DND-41 (cell line): ENCODE measurements around the gene TTYH1.

Experiments used
- ATAC-seq: fragments of 200-7000 bp; cut with Tn5 transposase; 3 replicates; pipeline ENCODE4 v1.9.1; 2021; ENCODE audit warnings: low read depth; ENCODE audit not compliant: insufficient read depth
- DNase-seq: peaks from one replicate; pipeline ENCODE4 v3.0.0-alpha.2; 2020
- H2AFZ ChIP-seq: 2 replicates; pipeline ENCODE4 v1.6.0; 2012; ENCODE audit warnings: low read depth, low read length
- H3K27ac ChIP-seq: 2 replicates; pipeline ENCODE4 v1.5.1; 2012; ENCODE audit warnings: low read length, inconsistent platforms
- H3K27me3 ChIP-seq: fragments of 200-600 bp; sonication (generic); 2 replicates; pipeline ENCODE4 v1.6.0; 2012; ENCODE audit warnings: low read length, mild to moderate bottlenecking, inconsistent platforms; ENCODE audit not compliant: insufficient read depth, poor library complexity
- H3K36me3 ChIP-seq: 2 replicates; pipeline ENCODE4 v1.5.1; 2012; ENCODE audit warnings: low read length, inconsistent platforms; ENCODE audit not compliant: insufficient read depth
- H3K4me1 ChIP-seq: 2 replicates; pipeline ENCODE4 v1.5.1; 2012; ENCODE audit warnings: mild to moderate bottlenecking, low read length; ENCODE audit not compliant: insufficient read depth
- H3K4me2 ChIP-seq: 2 replicates; pipeline ENCODE4 v1.6.0; 2012; ENCODE audit warnings: mild to moderate bottlenecking, moderate library complexity, low read length, inconsistent platforms; ENCODE audit not compliant: insufficient read depth
- H3K4me3 ChIP-seq, 2 experiments: fragments of 200-600 bp in 1 of 2; shearing (Covaris generic) in 1 of 2; 2 replicates each; pipeline ENCODE4 v1.5.1; 2012 to 2016; ENCODE audit warnings: inconsistent platforms in 2 of 2, low read length in 2 of 2, mild to moderate bottlenecking in 2 of 2, low read depth in 1 of 2, moderate library complexity in 1 of 2
- H3K79me2 ChIP-seq: 2 replicates; pipeline ENCODE4 v1.6.0; 2012; ENCODE audit warnings: low read length, inconsistent platforms; ENCODE audit not compliant: insufficient read depth
- H3K9ac ChIP-seq: 2 replicates; pipeline ENCODE4 v1.6.0; 2012; ENCODE audit warnings: low read depth, mild to moderate bottlenecking, inconsistent platforms, low read length, moderate library complexity
- H3K9me3 ChIP-seq: 2 replicates; pipeline ENCODE4 v1.5.1; 2012; ENCODE audit warnings: low read length, moderate library complexity, mild to moderate bottlenecking, inconsistent platforms; ENCODE audit not compliant: insufficient read depth, severe bottlenecking
- H4K20me1 ChIP-seq: 2 replicates; pipeline ENCODE4 v1.6.0; 2012; ENCODE audit warnings: low read length; ENCODE audit not compliant: insufficient read depth
- CTCF ChIP-seq: IDR thresholded peaks from 2 replicates; pipeline ENCODE4 v1.5.1; 2012; ENCODE audit warnings: borderline replicate concordance, low read length, moderate library complexity, mild to moderate bottlenecking; ENCODE audit not compliant: poor library complexity, severe bottlenecking; ENCODE audit errors: extremely low read depth
- EZH2 ChIP-seq: IDR thresholded peaks from 3 replicates; pipeline ENCODE4 v1.6.1; 2012; ENCODE audit warnings: borderline replicate concordance, low read depth, mild to moderate bottlenecking, moderate library complexity, low read length, inconsistent platforms; ENCODE audit not compliant: severe bottlenecking

TTYH1 gene

GRCh38 chr19:54415901-54416673 is 823 bp downstream of the TTYH1 start:
- no peaks in the 10 kb centered on the region for H3K27me3 ChIP-seq
- no peak for ATAC-seq
- peaks cover 2% of the 10 kb centered on the region for H3K9me3 ChIP-seq
- TF ChIP-seq EZH2 (no peak), CTCF (no peak)
- DNase-seq = no peak
- no peaks in the 10 kb centered on the region for H3K36me3 ChIP-seq
- no peak overlapping the region for H3K9ac ChIP-seq
- no peak overlapping the region for H3K27ac ChIP-seq
- H4K20me1 ChIP-seq = no peaks in the 10 kb centered on the region
- no peaks in the 10 kb centered on the region for H3K79me2 ChIP-seq
- no peak overlapping the region for H3K4me3 ChIP-seq
- no peak overlapping the region for H2AFZ ChIP-seq
- no peaks in the 10 kb centered on the region for H3K4me1 ChIP-seq
- H3K4me2 ChIP-seq = no peak overlapping the region

GRCh38 chr19:54416695-54417491 is 1.6 kb downstream of the TTYH1 start:
- Histone ChIP-seq H3K36me3 (no peaks in the 10 kb centered on the region), H3K79me2 (no peaks in the 10 kb centered on the region), H3K4me2 (no peak overlapping the region), H3K27ac (no peak overlapping the region), H3K9ac (no peak overlapping the region), H4K20me1 (0 out of 2 replicates have a peak, but pooled peaks cover 1% of the 10 kb centered on the region), H3K9me3 (peaks cover 2% of the 10 kb centered on the region), H3K4me3 (no peak overlapping the region), H3K4me1 (no peaks in the 10 kb centered on the region), H2AFZ (no peak overlapping the region), H3K27me3 (no peaks in the 10 kb centered on the region)
- DNase-seq (no peak), ATAC-seq (no peak)
- TF ChIP-seq CTCF (no peak), EZH2 (no peak)

GRCh38 chr19:54418030-54418929 is 3.0 kb downstream of the TTYH1 start:
- Histone ChIP-seq H2AFZ (no peak overlapping the region), H3K36me3 (no peaks in the 10 kb centered on the region), H3K9me3 (peaks cover 2% of the 10 kb centered on the region), H3K4me2 (no peak overlapping the region), H3K4me3 (no peak overlapping the region), H3K4me1 (no peaks in the 10 kb centered on the region), H3K27ac (no peak overlapping the region), H3K79me2 (no peaks in the 10 kb centered on the region), H4K20me1 (0 out of 2 replicates have a peak, but pooled peaks cover 3% of the 10 kb centered on the region), H3K9ac (no peak overlapping the region), H3K27me3 (no peaks in the 10 kb centered on the region)
- TF ChIP-seq EZH2 (no peak), CTCF (no peak)
- ATAC-seq = 0 out of 3 replicates have a peak, but pooled peaks have one; percentile 33
- DNase-seq = no peak
